ENCODE measurements around the gene BRSK2. TPM values are rescaled to one million over a fixed set of nuclear protein-coding genes. Genes with fewer than 3 reads are reported as not detected.

BRSK2 gene
- 0.04 and 0.23 TPM in 2 replicates for total RNA-seq

GRCh38 chr11:1389932-1390568, at the start of gene BRSK2:
TSS of gene BRSK2 (plus strand) at chr11:1389934. CDS start at chr11:1390285, 351 bp downstream.

GRCh38 chr11:1486054-1486825, 96.5 kb downstream of the BRSK2 start, which contains the start of gene MOB2:
TSS of gene MOB2 (minus strand) at chr11:1486779. CDS start at chr11:1486556, 223 bp downstream.

Other genes with a start within 250 kb of the BRSK2 start
- gene MUC5AC, start 232.0 kb upstream of the BRSK2 start, total RNA-seq: not detected in 2 replicates
- gene MUC5B, start 166.9 kb upstream of the BRSK2 start, total RNA-seq: not detected in 2 replicates
- 57.5 and 59.6 TPM in 2 replicates for gene TOLLIP, start 80.3 kb upstream of the BRSK2 start, total RNA-seq
- gene MOB2, start 96.8 kb downstream of the BRSK2 start, total RNA-seq: 20.0 and 32.6 TPM in 2 replicates
- gene DUSP8, start 182.3 kb downstream of the BRSK2 start, total RNA-seq: 0.39 and 0.68 TPM in 2 replicates
- not detected in 2 replicates for gene KRTAP5-1, start 195.3 kb downstream of the BRSK2 start, total RNA-seq
- not detected in 2 replicates for gene KRTAP5-2, start 208.4 kb downstream of the BRSK2 start, total RNA-seq
- not detected in 2 replicates for gene KRTAP5-3, start 218.5 kb downstream of the BRSK2 start, total RNA-seq
- gene KRTAP5-4, start 232.2 kb downstream of the BRSK2 start, total RNA-seq: not detected in 2 replicates
- not detected in 2 replicates for gene KRTAP5-5, start 239.8 kb downstream of the BRSK2 start, total RNA-seq

All from hair follicular keratinocyte (primary cell).